Choroid plexus epithelial cell (primary cell): ENCODE results near the gene EXOC6.
A peak's percentile ranks its signal among the peaks of the same experiment; 100 is the strongest.

Experiments used
- DNase-seq: peaks from one replicate; pipeline ENCODE4 v3.0.0-alpha.2; 2010; ENCODE audit warnings: low read depth
- H3K4me3 ChIP-seq: 2 replicates; pipeline ENCODE4 v1.5.1; 2011; ENCODE audit warnings: low read depth, mild to moderate bottlenecking, control low read depth, low read length, moderate library complexity
- CTCF ChIP-seq: conservative IDR thresholded peaks from 2 replicates; pipeline ENCODE4 v1.5.1; 2011; ENCODE audit warnings: low read depth, mild to moderate bottlenecking, control low read depth, inconsistent platforms, low read length, moderate library complexity

Gene EXOC6

GRCh38 chr10:92846344-92846743 is 2.0 kb upstream of the EXOC6 start:
- no peak for TF ChIP-seq CTCF

GRCh38 chr10:92846854-92847201 is 1.5 kb upstream of the EXOC6 start:
- no peak for TF ChIP-seq CTCF
- no peak for DNase-seq
- no peak overlapping the region for H3K4me3 ChIP-seq

More at GRCh38 chr10:92846344-92846743, 2.0 kb upstream of the EXOC6 start:
- DNase-seq = no peak
- no peak overlapping the region for H3K4me3 ChIP-seq

GRCh38 chr10:92847202-92847864 is 987 bp upstream of the EXOC6 start:
- DNase-seq = peak; percentile 77
- H3K4me3 ChIP-seq = no peak overlapping the region
- TF ChIP-seq CTCF = no peak

- peak; percentile 11 for DNase-seq
- no peak for TF ChIP-seq CTCF
- peak overlapping the region; percentile 80 for H3K4me3 ChIP-seq
Measured at GRCh38 chr10:92848037-92848440, 281 bp upstream of the EXOC6 start.

- peak; percentile 41 for DNase-seq
- no peak for TF ChIP-seq CTCF
- peak overlapping the region; percentile 80 for H3K4me3 ChIP-seq
Measured at GRCh38 chr10:92849234-92849525, 860 bp downstream of the EXOC6 start.

GRCh38 chr10:92849576-92850090 is 1.3 kb downstream of the EXOC6 start:
- DNase-seq = no peak
- H3K4me3 ChIP-seq = peak overlapping the region; percentile 80
- TF ChIP-seq CTCF = no peak

- peak; percentile 24 for DNase-seq
- no peak for TF ChIP-seq CTCF
- no peak overlapping the region for H3K4me3 ChIP-seq
Measured at GRCh38 chr10:92850185-92850584, 1.9 kb downstream of the EXOC6 start.
